ENCODE results near the gene MRPS9.
A peak's percentile ranks its signal among the peaks of the same experiment; 100 is the strongest.

MRPS9 gene

DNA sequence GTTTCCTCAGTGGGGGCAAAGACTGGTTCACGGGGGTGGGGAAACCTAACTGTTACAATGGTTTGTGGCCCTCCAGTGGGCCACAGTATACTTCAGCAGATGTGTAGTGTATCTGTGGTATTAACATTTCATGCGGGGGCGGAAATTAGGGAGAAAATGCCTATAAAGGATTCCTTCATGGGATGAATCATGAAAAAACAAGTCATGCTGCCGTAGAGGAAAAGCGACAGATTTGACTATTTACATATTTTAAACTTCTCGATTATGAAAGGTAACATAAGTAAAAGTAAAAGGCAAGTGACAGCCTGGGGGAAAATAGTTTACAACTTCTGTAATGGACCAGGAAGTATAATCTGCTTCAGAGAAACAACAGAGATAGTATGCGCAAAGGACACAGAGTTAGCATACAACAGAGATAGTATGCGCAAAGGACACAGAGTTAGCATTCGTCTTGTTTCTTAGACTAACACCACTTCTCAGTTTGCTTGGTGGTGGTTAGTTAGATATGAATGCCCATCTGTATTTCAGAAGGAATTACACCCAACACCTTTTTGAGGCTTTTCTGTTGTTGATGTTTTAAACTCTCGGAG lies 41.1 kb downstream of the MRPS9 start:
- DNase-seq (ENCODE audit: low read depth in 2 of 2): no peak

DNA sequence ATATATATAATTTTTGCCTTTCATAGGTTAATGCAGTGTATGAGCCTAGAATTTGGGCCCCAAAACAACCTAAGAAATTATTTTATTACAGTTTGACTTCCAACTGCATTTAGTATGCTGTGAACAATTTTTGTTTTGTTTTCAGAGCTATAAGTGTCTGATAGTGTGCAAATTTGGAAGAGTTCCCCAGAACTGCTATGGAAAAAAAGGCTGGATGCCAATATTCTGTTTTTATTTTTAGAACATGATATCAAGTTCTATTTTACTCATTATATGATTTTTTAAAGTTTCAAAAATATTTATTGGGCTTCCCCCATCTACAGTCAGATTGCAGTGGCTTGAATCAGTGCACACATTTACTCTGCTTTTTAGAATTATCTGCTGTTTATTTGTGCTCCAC lies 42.6 kb downstream of the MRPS9 start:
- no peak for DNase-seq (ENCODE audit: low read depth in 2 of 2)

DNA sequence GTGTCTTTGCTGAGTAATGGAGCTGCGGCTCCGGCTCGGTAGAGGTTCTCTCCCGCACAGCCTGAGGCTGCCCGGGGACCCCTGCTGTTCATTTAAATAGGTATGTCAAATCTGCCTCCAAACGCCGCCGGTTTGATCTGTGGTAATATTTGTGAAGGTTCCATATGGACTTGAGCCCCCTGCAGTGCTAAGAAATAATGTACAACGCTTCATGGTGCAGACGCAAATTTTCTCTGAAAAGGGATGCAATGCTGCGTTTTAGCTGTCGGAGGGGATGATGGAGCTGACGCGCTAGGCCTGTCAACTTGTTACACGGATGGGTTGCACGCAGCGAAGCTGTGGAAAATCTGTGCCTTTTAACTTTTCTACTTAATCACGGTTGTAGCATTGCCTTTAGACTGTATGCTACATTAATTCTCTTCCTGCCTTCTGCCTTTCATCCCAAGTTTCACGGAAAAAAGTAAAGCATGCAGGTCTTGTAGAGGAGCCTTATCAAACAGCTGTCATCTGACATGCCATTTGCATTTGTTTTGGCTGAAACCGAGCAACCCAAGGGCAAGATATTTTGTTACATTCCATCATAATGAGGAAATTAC lies 43.2 kb downstream of the MRPS9 start:
- no peak for DNase-seq (ENCODE audit: low read depth in 2 of 2)

DNA sequence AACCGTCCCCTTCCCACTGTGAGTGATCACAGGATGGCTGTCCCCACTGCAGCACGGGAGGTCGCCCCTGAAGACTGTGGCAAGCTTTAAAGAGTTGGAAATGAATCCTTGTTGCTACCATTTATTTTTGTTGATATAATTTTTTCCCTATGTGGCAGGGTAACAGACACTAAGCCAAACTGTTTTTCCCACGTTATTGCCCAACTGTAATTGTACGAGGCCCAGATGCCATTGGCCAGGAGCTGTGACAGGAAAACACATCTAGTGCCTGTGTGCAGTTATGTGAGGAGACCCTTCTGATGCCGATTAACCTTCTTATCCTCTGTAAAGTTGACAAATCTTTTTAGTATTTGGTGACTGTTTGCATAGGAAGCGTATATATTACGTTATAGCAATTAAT lies 44.2 kb downstream of the MRPS9 start:
- no peak for DNase-seq (ENCODE audit: low read depth in 2 of 2)

DNA sequence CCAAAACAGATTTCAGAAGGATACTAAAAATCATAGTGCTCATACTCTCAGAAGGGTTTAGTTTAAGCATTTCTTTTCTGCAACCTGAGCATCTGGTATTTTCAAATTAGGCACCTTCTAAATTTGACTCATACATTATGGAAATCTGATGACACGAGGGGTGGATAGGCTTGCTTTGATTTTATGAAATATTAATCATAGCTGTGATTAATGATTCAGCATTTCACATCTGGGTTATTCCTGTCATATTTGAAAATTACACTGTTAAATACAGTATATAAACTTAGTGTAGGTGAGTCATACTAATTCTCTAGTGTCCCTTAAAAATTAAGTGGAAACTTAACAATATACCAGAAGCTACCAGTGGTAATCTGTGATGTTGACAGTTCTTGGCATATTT lies 47.7 kb downstream of the MRPS9 start:
- no peak for DNase-seq (ENCODE audit: low read depth in 2 of 2)

DNA sequence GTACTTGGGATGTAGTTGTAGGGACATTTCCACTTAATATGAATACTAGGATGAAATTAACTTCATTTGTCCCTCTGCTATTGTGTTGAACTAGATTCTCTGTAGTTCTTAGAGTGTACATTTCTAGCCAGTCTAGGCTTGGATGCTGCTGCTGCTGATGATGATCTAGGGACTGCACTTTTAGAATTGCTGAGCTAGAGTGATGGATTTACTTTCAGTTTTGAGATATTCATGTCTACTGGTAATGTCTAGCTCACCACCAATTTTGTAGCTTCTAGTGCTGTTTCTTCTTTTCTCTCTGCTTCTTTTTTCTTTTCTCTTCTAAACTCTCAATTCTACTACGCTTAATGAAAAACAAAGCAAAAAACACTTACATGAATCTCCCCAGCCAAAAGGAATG lies 49.4 kb downstream of the MRPS9 start:
- DNase-seq (ENCODE audit: low read depth in 2 of 2): no peak

DNA sequence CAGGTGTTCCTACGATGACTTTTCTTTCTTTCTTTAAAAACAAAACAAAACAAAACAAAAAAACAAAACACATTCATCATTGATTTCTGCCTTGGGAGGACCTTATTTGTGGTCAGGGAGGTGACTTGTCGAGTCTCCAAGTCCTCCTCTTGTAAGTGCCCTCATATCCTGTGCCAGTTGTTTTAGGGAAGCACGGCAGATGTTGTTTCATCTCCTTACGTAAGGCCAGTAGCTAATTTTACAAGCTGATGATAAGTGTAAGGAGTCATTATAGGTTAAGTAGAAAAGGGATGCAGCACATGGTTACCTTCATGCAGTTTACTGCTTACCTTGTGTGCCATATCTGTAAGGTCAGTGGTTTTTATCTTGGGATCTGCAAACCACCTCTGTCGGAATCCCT lies 52.2 kb downstream of the MRPS9 start:
- no peak for DNase-seq (ENCODE audit: low read depth in 2 of 2)

DNA sequence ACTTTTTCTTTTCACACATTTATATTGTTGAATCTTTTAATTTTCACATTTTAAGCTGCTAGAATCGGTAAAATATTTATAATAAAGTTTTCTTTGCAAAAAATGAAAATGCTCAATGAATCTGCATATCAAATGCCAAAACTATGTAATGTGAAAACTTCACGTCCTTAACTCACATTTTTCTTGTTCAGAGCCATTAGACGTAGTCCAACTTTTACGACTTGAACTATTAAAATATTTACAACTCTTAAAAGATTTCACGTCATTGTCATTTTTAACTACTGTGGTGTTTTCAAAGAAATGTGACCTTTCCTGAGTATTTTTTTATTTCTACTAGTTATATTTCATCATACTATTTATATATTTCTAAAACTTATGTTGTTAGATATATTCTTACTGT lies 54.9 kb downstream of the MRPS9 start:
- no peak for DNase-seq (ENCODE audit: low read depth in 2 of 2)

DNA sequence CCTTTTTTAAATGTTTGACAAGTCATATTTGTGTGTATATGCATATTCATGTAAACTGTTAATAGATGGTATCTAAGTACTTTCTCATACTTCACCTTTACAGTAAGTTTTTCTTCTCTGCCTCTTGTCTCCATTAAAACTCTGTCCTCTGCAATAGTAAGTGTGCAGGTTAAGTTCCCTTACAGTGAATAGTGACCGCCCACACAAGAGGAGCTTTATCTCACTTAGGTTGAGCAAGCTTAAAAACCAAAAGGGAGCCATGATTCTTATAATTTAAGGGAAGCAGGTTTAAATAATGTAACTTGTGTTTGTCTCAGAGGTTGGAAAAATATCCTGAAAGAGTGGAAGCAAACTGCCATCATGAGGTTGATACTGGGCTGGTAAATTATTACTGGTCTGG lies 61.3 kb downstream of the MRPS9 start:
- no peak for DNase-seq (ENCODE audit: low read depth in 2 of 2)

DNA sequence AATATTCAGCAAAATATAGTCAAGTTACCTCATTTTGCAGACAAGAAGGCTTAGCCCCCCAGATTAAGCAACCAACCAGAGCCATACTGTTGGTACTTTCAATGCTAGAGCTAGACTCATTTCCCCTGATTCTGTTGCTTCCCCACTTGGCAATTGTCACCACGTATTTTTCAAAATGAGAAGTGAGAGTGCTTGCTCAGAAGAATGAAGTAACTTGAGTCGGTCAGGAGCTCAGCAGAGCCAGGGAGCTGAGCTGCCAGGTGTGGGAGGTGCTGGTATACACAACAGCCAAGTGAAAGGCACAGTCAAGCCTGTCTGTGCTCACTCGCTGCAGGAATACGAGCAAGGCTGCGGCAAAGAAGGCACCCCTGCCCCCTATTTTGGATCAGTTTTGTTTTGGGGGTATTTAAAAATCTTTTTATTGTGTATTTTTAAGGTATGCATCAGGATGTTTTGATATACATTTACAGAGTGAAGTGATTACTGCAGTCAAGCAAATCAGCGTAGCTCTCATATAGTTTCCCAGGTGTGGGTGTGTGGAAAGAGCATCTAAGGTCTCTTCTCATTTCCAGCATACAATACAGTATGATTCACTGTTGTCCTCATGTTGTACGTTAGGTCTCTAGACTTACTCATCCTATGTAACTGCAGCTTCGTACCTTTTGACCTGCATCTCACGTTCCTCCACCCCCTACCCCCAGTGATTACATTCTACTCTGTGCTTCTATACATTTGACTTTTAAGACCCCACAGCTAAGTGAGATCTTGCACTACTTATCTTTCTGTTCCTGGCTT lies 62.4 kb downstream of the MRPS9 start:
- DNase-seq (ENCODE audit: low read depth in 2 of 2): no peak

DNA sequence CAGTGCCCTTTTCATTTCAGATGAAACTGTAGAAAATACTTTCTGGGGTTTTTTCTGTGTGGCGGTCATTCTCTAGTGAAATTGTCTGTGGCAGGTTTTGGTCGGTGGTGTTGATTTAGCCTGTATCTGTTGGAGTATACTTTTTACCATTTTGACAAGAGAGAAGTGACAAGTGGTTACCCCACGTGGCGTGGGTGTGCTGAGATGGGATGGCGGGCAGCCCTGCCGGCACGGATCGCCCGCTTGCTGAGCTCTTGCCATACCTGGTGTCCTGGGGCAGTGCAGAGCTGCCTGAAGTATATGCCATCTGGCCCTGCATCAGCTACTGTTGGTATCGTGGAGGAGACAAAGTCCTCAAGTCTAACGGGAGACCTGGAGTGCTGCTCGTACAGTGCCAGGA lies 64.1 kb downstream of the MRPS9 start:
- DNase-seq (ENCODE audit: low read depth in 2 of 2): no peak

DNA sequence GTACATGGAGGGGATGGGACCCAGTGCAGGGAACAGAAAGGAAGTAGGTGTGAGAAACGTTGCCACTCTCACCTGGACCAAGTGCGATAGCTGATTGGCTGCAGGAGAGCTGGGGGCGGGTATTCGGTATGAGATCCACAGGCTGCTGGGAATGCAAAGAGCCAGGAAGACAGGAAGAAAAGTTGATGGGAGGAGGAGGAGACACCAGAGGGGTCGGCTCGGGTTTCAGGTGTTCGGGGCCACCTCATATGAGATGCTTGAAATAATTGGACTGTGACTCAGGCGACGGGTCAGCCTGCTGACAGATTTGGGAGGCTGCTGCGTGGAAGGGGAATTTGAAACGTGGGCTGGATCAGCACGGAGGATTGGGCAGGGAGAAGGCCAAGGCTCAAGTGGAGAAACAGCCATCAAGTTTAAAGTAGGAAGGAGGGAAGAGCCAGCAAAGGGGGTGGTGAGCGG lies 65.1 kb downstream of the MRPS9 start:
- DNase-seq (ENCODE audit: low read depth in 2 of 2): peak; percentile 67 to 69

DNA sequence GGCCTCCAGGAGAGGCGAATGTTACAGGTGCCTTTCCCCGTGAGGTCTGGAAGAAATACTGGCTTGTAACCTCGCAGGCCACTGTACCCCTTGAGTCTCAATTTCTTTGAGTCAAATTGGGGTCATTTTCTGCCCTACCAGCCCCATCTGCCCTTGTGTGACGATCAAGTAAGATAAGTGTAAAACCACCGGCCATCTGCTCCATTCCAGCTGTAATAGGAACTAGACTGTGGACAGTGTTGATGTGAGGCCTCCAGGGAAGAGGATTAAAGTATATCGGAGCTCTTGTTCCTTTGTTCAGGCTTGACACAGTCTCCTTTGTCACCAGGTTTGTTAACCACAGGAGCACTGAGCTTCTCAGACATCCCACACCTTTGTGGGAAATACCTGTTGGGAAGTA lies 65.6 kb downstream of the MRPS9 start:
- DNase-seq (ENCODE audit: low read depth in 2 of 2): no peak

DNA sequence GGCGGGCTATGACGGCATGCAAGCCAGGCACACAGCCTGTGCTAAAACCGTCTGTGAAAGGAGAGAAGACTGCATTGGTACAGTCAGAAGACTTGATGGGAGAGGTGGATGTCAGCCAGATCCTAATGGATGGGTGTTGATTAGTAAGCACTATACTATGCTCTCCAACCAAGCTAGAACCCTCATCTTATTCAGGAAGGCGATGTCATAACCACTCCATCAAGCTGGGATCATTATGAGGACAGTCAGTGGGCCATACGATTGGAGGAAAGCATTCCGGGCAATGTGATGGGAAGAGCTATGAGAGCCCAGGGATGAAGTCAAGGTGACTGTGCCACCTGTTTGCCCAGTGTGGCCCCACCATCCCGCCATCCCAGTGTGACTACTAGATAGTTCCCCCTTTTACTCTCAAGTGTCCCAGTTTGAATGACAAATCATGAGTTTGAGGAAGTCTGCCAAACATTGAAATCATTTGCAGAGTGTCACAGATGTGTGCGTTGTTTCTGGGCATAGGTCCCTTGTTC lies 66.4 kb downstream of the MRPS9 start:
- peak; percentile 60 to 67 for DNase-seq (ENCODE audit: low read depth in 2 of 2)

DNA sequence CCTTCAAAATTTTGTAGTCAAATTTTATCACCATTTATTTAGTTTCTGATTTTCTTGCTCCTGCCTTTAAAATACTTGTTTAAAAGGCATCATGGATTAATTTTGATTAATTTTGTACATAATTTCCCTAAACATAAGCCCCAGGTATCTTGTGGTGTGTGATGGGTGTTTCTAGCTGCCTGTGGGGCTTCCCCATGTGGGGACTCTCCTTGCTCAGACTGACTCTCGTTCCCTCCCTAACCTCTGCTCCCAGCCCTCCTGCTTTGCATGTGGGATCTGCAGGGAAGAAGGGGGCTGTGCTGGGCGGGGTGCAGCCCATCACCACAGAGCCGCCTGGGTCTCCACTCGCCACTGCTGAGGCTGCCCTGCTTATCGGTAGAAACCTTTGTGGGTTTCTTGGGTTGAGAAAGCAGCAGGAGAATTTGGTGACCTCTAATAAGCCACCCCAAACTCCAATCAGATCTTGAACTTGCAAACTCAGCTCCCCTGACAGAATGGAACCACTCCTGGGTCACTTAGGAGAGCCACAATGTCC lies 72.5 kb downstream of the MRPS9 start:
- DNase-seq (ENCODE audit: low read depth in 2 of 2): no peak

DNA sequence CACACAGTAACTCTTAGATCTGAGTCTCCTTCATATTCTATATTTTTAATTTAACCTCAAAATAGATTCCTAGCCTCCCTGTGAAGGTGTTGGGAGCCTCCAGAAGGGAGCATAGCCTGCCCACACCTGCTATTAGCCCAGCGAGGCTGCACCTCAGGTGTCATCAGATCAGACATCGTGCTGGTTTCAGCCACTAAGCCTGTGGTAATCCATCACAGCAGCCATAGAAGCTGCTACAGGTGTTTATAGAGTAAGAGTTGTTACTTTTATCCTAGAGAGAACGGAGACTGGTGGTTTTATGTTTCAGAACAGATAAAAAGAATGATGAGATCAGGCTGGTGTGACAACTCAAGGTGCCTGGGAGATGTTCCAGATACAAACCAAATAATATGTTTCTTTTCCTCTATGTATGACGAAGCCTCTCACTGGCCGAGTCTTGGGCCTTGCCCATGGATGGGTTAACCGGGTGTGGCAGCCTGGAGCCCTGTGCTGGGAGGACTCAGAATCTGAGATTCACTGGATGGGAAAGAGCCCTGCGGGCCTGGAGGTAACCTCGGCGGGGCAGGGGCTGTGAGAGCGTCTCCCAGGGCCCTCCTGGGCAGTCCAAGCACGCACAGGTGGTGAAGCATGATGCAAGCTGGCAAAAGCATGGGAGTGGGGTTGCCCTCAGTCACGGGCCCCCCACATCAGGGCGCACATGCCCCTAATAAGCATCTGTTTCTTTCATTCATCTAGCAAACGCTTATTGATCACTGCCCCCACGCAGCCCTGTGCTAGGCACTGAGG lies 73.7 kb downstream of the MRPS9 start:
- DNase-seq (ENCODE audit: low read depth in 2 of 2): no peak

DNA sequence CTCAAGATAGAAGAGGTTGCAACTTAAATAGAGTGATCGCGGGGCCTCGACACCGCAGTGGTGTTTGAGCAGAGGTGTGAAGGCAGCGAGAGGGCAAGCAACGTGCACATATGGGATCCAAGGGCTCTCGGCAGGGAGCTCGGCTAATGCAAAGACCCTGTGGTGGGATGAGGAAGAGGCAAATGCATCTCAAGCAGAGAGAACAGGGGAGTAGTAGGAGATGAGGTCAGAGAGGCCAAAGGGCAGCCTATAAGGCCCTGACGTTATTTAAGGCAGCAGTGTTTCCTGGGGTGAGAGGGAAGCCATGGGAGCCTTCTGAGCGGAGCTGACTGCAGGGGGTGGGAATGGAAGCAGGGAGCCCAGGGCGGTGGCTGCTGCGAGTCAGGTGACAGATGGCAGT lies 74.5 kb downstream of the MRPS9 start:
- no peak for DNase-seq (ENCODE audit: low read depth in 2 of 2)

DNA sequence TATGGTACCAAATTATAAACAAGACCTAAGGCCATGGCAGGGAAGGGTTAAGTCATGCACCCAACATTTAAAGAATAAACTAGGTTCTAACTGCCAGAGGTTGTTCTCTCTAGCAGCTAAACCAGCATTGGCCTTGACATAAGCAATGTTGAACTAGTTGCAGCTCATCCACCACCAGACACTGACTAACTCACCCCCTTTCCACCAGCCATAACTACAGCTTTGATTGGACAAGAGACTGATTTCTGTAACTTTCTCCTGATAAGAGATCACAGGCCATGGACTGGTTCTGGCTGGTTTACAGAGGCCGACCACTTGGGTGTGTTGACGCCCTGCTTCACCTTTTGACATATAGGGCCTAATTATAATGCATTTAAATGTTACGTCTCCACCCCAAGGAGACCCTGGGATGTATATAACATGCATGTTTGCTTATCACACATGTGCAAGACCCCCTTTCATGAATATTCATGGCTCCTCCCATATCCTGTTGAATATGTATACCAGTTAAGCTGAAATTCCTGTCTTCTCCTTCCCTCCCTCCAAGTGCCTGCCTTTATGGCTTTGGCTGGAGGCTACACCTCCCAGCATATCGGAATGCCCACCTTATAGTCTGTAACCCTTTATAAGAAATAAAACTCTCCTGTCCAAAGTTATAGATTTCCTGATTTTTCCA lies 75.9 kb downstream of the MRPS9 start:
- DNase-seq (ENCODE audit: low read depth in 2 of 2): no peak

DNA sequence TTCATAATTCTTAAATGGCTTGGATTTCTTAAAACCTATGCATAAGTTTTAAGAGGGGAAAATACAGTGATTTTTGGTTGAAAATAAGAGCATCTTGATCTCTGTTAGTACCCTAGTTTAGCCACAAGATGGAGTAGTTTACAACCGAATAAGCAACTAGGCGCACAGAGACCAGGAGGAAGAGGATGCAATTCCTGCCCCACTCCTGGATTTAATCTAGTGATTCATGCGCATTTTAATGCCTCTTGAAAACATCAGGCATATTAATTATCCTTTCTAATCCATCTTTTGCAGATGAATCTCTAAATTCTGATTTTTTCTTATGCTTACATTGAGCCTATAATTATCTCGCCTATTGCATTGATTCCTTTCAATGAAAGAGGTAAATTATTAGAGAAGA lies 76.7 kb downstream of the MRPS9 start:
- peak in 1 of 2 experiments; percentile 29 for DNase-seq (ENCODE audit: low read depth in 2 of 2)

DNA sequence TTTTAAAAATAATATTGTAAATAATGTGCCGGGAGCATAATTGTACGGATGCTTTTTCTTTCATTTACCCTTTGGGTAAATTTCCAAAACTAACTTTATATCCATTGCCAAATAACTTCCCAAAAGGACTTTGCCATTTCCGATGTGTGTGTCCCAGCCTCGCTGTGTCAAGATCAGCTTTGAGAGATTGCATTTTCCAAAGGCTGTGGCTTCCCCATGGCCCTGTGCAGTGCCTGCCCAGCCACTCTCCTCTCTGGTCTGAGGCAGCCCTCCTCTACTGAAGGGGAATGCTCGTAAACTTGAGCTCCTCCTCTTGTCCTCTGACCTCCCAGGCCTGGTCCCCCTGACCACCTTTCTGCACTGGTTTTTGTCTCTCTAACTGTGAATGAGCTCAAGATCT lies 78.5 kb downstream of the MRPS9 start:
- DNase-seq (ENCODE audit: low read depth in 2 of 2): no peak

DNA sequence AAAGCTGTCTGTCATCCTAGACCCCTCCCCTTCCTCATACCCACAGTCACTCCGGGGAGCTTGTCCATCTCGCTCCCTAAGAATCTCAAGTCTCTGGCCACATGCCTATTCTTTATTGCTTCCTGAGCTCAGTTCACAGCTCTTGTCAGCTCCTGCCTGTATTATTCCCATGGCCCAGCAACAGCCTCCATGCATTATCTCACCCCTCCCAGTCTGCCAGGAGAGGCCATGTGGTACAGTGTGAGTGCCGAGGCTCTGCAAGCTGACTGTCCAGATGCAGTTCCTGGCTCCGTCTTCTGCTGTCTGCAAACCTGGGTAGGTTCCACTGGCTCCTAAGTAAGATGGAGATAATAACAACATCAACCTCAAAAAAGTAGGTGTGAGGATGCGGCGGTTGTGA lies 79.7 kb downstream of the MRPS9 start:
- DNase-seq (ENCODE audit: low read depth in 2 of 2): no peak
